ENCODE measurements around the gene TSPEAR.

Gene TSPEAR

GRCh38 chr21:44473915-44474555 lies 237.3 kb downstream of the TSPEAR start:
- H3K27me3 ChIP-seq (ENCODE audit: control insufficient read depth, low read length) = no peaks in the 10 kb centered on the region
- H3K4me1 ChIP-seq (ENCODE audit: control insufficient read depth, low read length) = no peaks in the 10 kb centered on the region
- no peak overlapping the region for H3K4me2 ChIP-seq (ENCODE audit: low read length)
- TF ChIP-seq EZH2phosphoT487 (IDR thresholded peaks at IDR 0.05; ENCODE audit: borderline replicate concordance, low read length) (no peak), CTCF (IDR thresholded peaks at IDR 0.05; ENCODE audit: low read depth, low read length, poor library complexity, severe bottlenecking) (no peak)
- no peak overlapping the region for H3K4me3 ChIP-seq (ENCODE audit: low read length)
- no peaks in the 10 kb centered on the region for H3K9me2 ChIP-seq (replicated peaks; ENCODE audit: control insufficient read depth, low read length)
- no peak overlapping the region for H3K27ac ChIP-seq (ENCODE audit: low read depth, low read length)
- H3F3A ChIP-seq (ENCODE audit: control insufficient read depth, insufficient read depth) = no peaks in the 10 kb centered on the region
- H3K79me2 ChIP-seq (ENCODE audit: control insufficient read depth, low read length) = no peaks in the 10 kb centered on the region
- no peaks in the 10 kb centered on the region for H3K36me3 ChIP-seq (ENCODE audit: control insufficient read depth, low read length)
- H3K9me3 ChIP-seq (ENCODE audit: control insufficient read depth, insufficient read depth, low read length) = no peaks in the 10 kb centered on the region
- no peaks in the 10 kb centered on the region for H4K20me1 ChIP-seq (ENCODE audit: control insufficient read depth, insufficient read depth, low read depth, low read length)

GRCh38 chr21:44471996-44472395 lies 239.4 kb downstream of the TSPEAR start:
- no peaks in the 10 kb centered on the region for H3K36me3 ChIP-seq (ENCODE audit: control insufficient read depth, low read length)
- no peaks in the 10 kb centered on the region for H3K79me2 ChIP-seq (ENCODE audit: control insufficient read depth, low read length)
- no peak overlapping the region for H3K27ac ChIP-seq (ENCODE audit: low read depth, low read length)
- H3K4me3 ChIP-seq (ENCODE audit: low read length) = no peak overlapping the region
- no peaks in the 10 kb centered on the region for H3K9me2 ChIP-seq (replicated peaks; ENCODE audit: control insufficient read depth, low read length)
- H3K9me3 ChIP-seq (ENCODE audit: control insufficient read depth, insufficient read depth, low read length) = no peaks in the 10 kb centered on the region
- H3K4me1 ChIP-seq (ENCODE audit: control insufficient read depth, low read length) = no peaks in the 10 kb centered on the region
- H4K20me1 ChIP-seq (ENCODE audit: control insufficient read depth, insufficient read depth, low read depth, low read length) = no peaks in the 10 kb centered on the region
- no peaks in the 10 kb centered on the region for H3F3A ChIP-seq (ENCODE audit: control insufficient read depth, insufficient read depth)
- no peaks in the 10 kb centered on the region for H3K27me3 ChIP-seq (ENCODE audit: control insufficient read depth, low read length)
- no peak overlapping the region for H3K4me2 ChIP-seq (ENCODE audit: low read length)
- TF ChIP-seq EZH2phosphoT487 (IDR thresholded peaks at IDR 0.05; ENCODE audit: borderline replicate concordance, low read length) (no peak), CTCF (IDR thresholded peaks at IDR 0.05; ENCODE audit: low read depth, low read length, poor library complexity, severe bottlenecking) (no peak)

GRCh38 chr21:44471341-44471740 lies 240.0 kb downstream of the TSPEAR start:
- no peak overlapping the region for H3K27ac ChIP-seq (ENCODE audit: low read depth, low read length)
- no peak overlapping the region for H3K4me3 ChIP-seq (ENCODE audit: low read length)
- no peaks in the 10 kb centered on the region for H3K36me3 ChIP-seq (ENCODE audit: control insufficient read depth, low read length)
- H4K20me1 ChIP-seq (ENCODE audit: control insufficient read depth, insufficient read depth, low read depth, low read length) = no peaks in the 10 kb centered on the region
- no peaks in the 10 kb centered on the region for H3K79me2 ChIP-seq (ENCODE audit: control insufficient read depth, low read length)
- H3K4me1 ChIP-seq (ENCODE audit: control insufficient read depth, low read length) = no peaks in the 10 kb centered on the region
- H3F3A ChIP-seq (ENCODE audit: control insufficient read depth, insufficient read depth) = no peaks in the 10 kb centered on the region
- no peak overlapping the region for H3K4me2 ChIP-seq (ENCODE audit: low read length)
- no peaks in the 10 kb centered on the region for H3K9me2 ChIP-seq (replicated peaks; ENCODE audit: control insufficient read depth, low read length)
- H3K27me3 ChIP-seq (ENCODE audit: control insufficient read depth, low read length) = no peaks in the 10 kb centered on the region
- TF ChIP-seq CTCF (IDR thresholded peaks at IDR 0.05; ENCODE audit: low read depth, low read length, poor library complexity, severe bottlenecking) = no peak
- no peak for TF ChIP-seq EZH2phosphoT487 (IDR thresholded peaks at IDR 0.05; ENCODE audit: borderline replicate concordance, low read length)
- no peaks in the 10 kb centered on the region for H3K9me3 ChIP-seq (ENCODE audit: control insufficient read depth, insufficient read depth, low read length)

Measured in DOHH2 (cell line).